T-helper 1 cell treated with Interleukin-12 subunit alpha and Interleukin-12 subunit beta and Interleukin-4 antibody, amounts not matched to agents 30 μg/mL and 1 μg/mL, for 36 hours (primary cell): ENCODE measurements around the gene KNDC1.

Experiments
- H3K27ac Mint-ChIP-seq: one replicate; pipeline ENCODE4 v1.8.0; 2021; ENCODE audit warnings: mild to moderate bottlenecking, mixed read lengths
- H3K27me3 Mint-ChIP-seq: one replicate; pipeline ENCODE4 v1.8.0; 2021; ENCODE audit warnings: low read depth, mixed read lengths
- H3K36me3 Mint-ChIP-seq: one replicate; pipeline ENCODE4 v1.8.0; 2021; ENCODE audit warnings: low read depth, mixed read lengths
- H3K4me1 Mint-ChIP-seq: one replicate; pipeline ENCODE4 v1.8.0; 2021; ENCODE audit warnings: low read depth, mixed read lengths
- H3K4me3 Mint-ChIP-seq: one replicate; pipeline ENCODE4 v1.8.0; 2021; ENCODE audit warnings: mild to moderate bottlenecking, moderate library complexity, mixed read lengths
- H3K9me3 Mint-ChIP-seq: one replicate; pipeline ENCODE4 v1.8.0; 2021; ENCODE audit warnings: mixed read lengths

The KNDC1 gene

DNA sequence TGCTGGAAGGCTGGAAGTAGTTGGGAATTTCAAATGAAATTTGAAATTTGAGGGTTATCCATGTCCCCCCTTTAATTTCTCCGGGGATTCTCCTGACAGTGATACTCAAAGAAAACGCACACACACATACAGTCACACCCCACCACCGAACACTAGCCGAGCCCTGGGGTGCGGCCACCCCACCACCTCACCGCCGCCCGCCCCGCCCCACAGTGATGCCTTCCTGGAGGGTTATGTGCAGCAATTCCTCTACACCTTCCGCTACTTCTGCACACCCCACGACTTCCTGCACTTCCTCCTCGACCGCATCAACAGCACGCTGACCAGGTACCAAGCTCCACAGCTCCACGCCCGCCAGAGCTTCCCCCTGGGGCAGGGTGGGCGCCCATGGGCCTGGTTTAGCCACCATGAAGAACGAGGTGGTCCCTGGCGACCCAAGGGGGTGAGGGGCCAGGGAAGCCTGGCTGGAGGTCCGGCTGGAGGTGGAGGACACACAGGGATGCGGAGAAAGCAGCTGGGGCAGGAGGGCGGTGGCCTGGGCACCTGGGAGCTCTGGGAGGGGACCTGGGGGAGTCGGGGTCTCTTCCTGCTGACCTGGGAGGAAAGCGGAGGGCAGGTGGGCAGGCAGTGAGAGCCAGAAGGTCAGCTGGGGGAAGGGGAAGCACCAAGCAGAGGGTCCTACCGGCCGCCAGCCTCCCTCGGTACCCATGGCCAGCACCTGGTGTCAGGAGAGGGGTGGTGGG lies 50.5 kb downstream of the KNDC1 start:
- Mint-ChIP-seq H3K9me3 (no peaks in the 10 kb centered on the region), H3K4me3 (no peak overlapping the region), H3K4me1 (peaks cover 2% of the 10 kb centered on the region), H3K27me3 (no peaks in the 10 kb centered on the region), H3K36me3 (no peaks in the 10 kb centered on the region), H3K27ac (no peak overlapping the region)

DNA sequence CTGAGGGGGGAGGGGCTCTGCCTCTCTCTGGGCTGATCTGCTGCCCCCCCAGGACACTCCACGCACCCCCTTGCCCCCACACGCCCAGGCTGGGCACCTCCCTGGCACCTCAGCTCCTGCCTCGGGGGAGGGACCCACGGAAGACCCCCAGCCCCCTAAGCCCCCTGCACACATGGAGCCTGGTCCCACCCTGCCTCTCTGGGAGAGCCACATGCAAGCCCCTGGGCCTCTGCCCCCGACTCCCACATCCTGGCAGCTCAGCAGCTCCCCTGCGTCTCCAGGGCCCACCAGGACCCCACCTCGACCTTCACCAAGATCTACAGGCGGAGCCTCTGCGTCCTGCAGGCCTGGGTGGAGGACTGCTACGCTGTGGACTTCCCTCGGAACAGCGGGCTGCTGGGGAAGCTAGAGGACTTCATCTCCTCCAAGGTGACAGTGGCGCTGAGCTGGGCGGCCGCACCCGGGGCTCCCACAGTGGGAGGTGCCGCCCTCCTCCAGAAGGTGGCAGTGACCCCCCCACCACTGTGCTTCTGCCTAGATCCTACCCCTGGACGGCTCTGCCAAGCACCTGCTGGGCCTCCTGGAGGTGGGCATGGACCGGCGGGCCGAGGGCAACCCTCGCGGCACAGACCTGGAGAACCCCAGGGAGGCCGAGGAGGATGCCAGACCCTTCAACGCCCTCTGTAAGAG lies 51.3 kb downstream of the KNDC1 start:
- H3K9me3 Mint-ChIP-seq: no peaks in the 10 kb centered on the region
- no peaks in the 10 kb centered on the region for H3K27me3 Mint-ChIP-seq
- H3K4me3 Mint-ChIP-seq: no peak overlapping the region
- peaks cover 2% of the 10 kb centered on the region for H3K4me1 Mint-ChIP-seq
- H3K27ac Mint-ChIP-seq: no peak overlapping the region
- no peaks in the 10 kb centered on the region for H3K36me3 Mint-ChIP-seq

DNA sequence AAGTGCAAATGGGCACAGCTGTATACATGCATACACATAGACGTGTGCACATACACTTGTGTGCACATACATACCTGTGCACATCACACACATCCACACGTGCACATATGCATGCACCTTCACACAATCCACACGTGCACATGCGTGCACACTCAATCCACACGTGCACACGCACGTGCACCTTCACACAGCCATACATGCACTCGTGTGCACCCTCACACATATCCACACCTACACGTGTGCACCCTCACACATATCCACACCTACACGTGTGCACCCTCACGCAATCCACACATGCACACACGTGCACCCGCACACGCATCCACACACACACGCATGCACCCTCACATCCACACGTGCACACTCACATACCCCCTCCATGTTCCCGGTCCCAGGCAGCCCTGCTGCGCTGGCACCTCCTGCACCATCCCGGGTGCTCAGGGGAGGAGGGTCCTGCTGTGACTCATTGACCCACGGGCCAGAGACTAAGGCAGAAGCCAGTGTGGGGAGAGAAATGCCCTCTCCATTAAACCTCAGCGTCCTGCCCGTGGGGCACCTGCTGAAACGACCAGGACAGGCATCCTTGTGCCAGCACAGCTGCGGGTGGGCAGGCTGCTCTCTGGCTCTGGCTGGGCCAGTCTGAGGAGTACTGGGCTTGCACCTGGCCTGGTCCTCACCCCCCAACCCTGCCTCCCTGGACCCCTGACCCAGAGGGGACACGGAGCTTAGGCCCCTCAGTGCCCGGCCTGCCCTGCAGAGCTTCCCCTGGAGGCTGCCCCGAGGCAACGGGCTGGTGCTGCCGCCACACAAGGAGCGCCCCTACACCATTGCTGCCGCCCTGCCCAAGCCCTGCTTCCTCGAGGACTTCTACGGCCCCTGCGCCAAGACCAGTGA lies 52.2 kb downstream of the KNDC1 start:
- H3K36me3 Mint-ChIP-seq: no peaks in the 10 kb centered on the region
- H3K27me3 Mint-ChIP-seq: no peaks in the 10 kb centered on the region
- H3K4me3 Mint-ChIP-seq: no peak overlapping the region
- H3K4me1 Mint-ChIP-seq: peaks cover 2% of the 10 kb centered on the region
- H3K27ac Mint-ChIP-seq: no peak overlapping the region
- H3K9me3 Mint-ChIP-seq: no peaks in the 10 kb centered on the region

DNA sequence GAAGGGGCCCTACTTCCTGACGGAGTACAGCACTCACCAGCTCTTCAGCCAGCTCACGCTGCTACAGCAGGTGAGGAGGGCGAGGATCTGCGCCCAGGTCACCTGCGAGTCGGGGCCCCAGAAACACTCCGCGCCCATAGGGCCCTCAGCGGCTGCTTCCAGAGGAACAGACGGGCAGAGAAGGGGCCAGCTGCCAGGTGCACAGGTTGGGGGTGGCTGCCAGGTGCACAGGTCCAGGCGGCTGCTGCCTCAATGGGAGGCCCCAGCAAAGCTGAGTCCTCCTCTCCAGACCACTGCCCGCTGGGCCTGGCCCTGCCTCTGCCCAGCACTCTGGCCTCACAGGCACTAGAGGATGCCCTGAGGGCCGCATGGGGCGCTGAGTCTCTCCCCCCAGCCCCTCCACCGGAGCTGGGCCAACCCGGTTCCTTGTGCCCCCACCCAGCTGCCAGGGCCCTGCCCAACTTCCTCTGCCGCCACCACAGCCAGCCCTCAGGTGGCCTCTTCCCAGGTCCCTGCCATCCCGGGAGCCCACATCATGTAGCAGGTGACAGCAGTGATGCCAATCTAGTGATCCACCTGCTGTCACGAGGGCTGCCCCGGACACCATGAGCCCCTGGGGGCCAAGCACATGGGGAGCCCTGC lies 53.0 kb downstream of the KNDC1 start:
- Mint-ChIP-seq H3K4me3 (no peak overlapping the region), H3K27ac (no peak overlapping the region), H3K36me3 (no peaks in the 10 kb centered on the region), H3K4me1 (peaks cover 2% of the 10 kb centered on the region), H3K9me3 (no peaks in the 10 kb centered on the region), H3K27me3 (no peaks in the 10 kb centered on the region)

DNA sequence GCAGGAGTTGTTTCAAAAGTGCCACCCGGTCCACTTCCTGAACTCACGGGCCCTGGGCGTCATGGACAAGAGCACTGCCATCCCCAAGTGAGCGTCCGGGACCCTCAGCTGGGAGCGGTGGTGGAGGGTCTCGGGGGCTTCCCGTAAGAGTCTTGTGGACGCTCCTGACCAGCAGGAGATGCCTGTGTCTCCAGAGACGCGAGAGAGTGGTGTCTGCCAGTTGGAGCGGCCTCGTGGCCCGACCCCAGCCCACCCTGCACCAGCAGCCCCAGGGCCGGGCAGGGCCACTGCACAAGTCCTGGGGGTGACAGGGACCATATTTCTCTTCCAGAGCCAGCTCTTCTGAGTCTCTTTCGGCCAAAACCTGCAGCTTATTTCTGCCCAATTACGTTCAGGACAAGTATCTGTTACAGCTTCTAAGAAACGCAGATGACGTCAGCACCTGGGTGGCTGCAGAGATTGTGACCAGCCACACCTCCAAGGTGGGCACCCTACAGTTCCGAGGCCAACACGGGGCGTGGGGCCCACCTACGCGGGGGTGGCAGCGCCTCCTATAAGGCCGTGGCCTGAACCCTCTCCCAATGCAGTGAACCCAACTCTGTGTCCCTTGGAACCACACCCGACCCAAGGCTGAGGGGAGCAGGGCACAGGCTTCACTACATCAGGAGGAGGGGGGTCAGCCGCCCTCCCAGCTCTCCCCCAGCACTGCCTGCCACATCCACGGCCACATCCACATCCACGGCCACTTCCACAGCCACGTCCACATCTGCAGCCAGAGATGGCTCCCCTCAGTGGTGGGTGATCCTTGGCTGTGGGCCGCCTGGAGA lies 53.8 kb downstream of the KNDC1 start:
- Mint-ChIP-seq H3K4me3 (no peak overlapping the region), H3K4me1 (peaks cover 2% of the 10 kb centered on the region), H3K27ac (no peak overlapping the region), H3K27me3 (no peaks in the 10 kb centered on the region), H3K9me3 (no peaks in the 10 kb centered on the region), H3K36me3 (no peaks in the 10 kb centered on the region)

DNA sequence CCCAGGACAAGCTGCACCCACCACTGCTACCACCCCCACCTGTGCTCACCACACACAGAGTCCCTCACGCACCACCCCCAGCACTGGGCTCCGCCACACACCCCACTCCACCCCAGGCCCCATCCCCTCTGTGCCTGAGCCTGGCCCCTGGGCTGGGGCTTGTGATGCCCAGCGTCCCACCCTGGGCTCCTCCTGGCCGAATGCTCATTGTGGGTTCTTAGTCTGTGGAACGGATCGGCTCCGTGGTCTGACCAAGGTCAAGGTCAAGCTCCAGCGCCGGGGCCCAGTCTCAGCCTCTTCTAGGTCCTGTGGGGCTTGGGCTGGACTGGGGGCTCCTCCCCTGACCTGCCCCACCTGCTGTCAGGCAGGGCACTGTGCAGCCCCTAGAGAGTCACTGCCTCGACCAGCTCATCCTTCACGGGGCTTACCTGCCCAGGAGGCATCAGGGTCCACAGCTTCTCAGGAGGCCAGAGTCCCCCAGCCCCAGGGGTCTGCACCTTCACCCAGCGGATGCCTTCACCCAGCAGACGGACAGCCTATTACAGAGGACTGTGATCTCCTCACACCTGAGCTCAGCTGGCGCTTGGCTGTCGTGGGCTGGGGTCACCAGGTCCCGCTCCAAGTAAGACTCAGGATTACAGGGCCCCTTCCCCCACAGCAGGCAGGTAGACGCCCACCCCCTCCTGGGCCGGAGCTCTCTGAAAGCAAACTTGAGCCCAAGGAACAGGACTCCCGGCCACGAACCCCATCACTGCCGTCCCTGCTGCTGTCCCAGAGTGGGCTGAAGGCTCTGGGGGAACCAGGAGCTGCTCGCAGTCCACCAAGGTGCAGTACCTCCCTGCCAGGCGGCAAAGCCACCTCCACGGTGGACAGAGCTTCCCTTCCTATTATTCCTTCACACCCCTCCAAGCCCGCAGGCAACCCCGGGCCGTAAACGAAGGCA lies 54.7 kb downstream of the KNDC1 start:
- Mint-ChIP-seq H3K9me3 (no peaks in the 10 kb centered on the region), H3K27ac (no peak overlapping the region), H3K36me3 (no peaks in the 10 kb centered on the region), H3K4me3 (no peak overlapping the region), H3K27me3 (no peaks in the 10 kb centered on the region), H3K4me1 (peaks cover 2% of the 10 kb centered on the region)

DNA sequence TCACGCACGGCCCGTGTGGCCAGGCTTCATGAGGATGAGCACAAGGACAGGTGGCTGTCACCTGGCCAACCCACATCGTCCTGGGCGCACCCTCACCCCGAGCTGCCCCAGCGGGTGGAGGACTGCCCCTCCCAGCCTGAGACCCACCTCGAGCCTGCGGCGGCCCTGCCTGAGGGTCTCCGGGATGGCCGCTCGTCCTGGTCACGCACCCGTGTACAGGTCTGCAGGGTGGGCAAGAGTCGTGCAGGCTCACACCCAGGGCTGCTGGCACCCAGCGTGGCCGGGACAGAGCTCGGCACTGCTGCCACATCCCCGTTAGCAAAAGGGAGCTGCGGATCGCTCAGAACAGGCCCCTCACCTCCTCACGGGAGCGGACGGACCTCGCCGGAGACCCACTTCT lies 55.6 kb downstream of the KNDC1 start:
- Mint-ChIP-seq H3K27ac (no peak overlapping the region), H3K36me3 (no peaks in the 10 kb centered on the region), H3K4me1 (peaks cover under 1% of the 10 kb centered on the region), H3K4me3 (no peak overlapping the region), H3K9me3 (no peaks in the 10 kb centered on the region), H3K27me3 (no peaks in the 10 kb centered on the region)

DNA sequence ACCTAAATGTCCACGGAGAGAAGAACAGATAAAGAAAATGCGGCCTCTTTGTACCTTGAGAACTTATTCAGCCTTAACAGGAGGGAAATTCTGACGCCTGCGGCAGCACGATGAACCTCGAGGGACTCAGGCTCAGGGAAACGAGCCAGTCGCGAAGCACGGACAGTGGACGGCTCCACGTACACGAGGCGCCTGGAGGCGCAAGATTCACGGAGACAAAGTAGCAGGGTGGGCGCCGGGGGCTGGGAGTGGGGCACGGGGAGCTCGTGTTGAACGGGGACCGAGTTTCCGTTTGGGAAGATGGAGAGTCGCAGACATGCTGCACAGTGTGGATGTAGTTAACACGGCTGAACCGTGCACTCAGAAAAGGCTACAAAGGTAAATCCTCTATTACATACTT lies 56.8 kb downstream of the KNDC1 start:
- H3K27me3 Mint-ChIP-seq: no peaks in the 10 kb centered on the region
- H3K4me1 Mint-ChIP-seq: no peaks in the 10 kb centered on the region
- H3K4me3 Mint-ChIP-seq: no peak overlapping the region
- no peak overlapping the region for H3K27ac Mint-ChIP-seq
- H3K36me3 Mint-ChIP-seq: no peaks in the 10 kb centered on the region
- H3K9me3 Mint-ChIP-seq: no peaks in the 10 kb centered on the region

DNA sequence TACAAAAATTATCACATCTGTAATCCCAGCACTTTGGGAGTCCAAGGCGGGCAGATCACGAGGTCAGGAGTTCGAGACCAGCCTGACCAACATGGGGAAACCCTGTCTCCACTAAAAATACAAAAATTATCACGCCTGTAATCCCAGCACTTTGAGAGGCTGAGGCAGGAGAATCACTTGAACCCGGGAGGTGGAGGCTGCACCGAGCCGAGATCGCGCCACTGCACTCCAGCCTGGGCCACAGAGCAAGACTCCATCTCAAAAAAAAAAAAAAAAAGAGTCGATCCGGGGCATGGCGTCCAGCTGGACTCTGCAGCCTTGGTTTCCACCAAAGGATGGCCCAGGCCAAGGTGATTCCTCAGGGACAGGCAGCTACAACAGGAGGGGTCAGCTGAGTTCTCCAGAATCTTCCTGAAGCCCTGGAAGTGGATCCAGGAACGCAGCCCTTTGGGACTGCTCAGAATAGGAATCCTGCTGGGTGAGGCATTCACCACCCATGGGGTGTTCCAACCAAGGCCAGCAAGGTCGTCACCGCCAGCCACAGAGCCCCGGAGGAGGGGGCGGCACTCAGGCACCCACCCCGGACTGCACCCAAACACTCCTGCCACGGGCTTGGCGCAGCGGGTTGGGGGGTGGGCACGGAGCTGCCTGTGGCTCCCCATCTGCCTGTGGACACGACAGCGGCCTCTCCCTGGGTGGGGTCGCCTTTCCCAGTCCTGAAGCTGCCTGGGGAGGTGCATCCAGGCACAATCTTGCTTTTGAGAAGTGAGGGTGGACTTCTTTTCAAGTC lies 58.0 kb downstream of the KNDC1 start:
- no peaks in the 10 kb centered on the region for H3K9me3 Mint-ChIP-seq

DNA sequence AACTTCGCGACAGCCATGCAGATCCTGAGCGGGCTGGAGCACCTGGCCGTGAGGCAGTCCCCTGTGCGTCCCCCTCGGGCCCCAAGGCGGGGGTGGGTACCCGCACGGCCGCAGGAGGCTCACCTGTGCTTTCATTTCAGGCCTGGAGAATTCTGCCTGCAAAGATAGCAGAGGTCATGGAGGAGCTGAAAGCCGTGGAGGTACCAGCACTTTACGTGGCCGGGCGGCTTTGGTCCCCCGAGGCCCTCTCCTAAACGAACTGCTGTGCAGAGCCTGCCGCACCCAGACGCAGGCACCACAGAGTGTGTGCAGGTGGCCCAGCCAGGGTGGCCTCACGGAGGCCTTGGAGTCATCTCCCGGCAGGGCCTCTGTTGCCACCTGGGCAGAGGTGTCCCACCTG lies 58.9 kb downstream of the KNDC1 start:
- Mint-ChIP-seq H3K27me3 (no peaks in the 10 kb centered on the region), H3K9me3 (no peaks in the 10 kb centered on the region), H3K4me3 (no peak overlapping the region), H3K36me3 (no peaks in the 10 kb centered on the region), H3K27ac (no peak overlapping the region), H3K4me1 (no peaks in the 10 kb centered on the region)

More for the DNA sequence above, 58.0 kb downstream of the KNDC1 start:
- Mint-ChIP-seq H3K4me1 (no peaks in the 10 kb centered on the region), H3K27me3 (no peaks in the 10 kb centered on the region), H3K27ac (no peak overlapping the region), H3K4me3 (no peak overlapping the region), H3K36me3 (no peaks in the 10 kb centered on the region)

DNA sequence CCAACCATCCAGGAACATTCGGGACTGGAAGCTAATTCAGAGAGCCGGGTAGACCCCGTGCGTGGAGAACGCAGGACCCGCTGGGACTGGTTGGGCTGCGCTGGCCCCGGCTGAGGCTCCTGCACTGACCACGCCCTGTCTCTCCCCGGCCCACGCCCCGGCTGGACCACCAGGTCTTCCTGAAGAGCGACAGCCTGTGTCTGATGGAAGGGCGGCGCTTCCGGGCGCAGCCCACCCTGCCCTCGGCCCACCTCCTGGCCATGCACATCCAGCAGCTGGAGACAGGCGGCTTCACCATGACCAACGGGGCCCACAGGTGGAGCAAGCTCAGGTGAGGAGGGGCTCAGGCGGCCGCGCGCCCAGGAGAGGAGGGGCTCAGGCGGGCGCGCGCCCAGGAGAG lies 59.8 kb downstream of the KNDC1 start:
- Mint-ChIP-seq H3K4me3 (no peak overlapping the region), H3K27me3 (no peaks in the 10 kb centered on the region), H3K36me3 (no peaks in the 10 kb centered on the region), H3K27ac (no peak overlapping the region), H3K4me1 (no peaks in the 10 kb centered on the region), H3K9me3 (no peaks in the 10 kb centered on the region)

DNA sequence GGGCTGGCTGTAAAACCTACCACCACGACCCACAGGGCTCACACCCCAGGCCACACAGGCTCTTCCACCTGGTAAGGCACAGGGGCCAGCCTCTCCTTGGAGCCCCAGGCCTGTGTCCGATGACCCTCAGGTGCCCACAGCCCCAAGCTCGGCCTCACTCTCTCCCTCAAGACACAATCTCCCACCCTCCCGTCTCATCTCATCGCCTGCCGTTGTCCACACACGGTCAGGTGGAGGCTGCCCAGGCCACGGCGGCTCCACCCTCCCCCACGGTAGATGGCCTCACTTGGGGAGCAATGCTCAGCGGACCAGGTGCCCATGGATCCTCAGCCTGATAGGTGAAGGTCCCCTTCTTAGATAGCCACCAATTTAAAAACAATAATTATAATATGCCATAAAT lies 61.3 kb downstream of the KNDC1 start:
- no peak overlapping the region for H3K27ac Mint-ChIP-seq
- H3K4me3 Mint-ChIP-seq: no peak overlapping the region
- H3K36me3 Mint-ChIP-seq: no peaks in the 10 kb centered on the region
- peaks cover 5% of the 10 kb centered on the region for H3K27me3 Mint-ChIP-seq
- H3K4me1 Mint-ChIP-seq: peaks cover 8% of the 10 kb centered on the region
- H3K9me3 Mint-ChIP-seq: no peaks in the 10 kb centered on the region
